ENCODE measurements around the gene METTL22.

Gene METTL22

GRCh38 chr16:8614435-8615029, 7.0 kb upstream of the METTL22 start:
- Mint-ChIP-seq H3K36me3 (ENCODE audit: low read depth) (no peaks in the 10 kb centered on the region), H3K4me1 (no peaks in the 10 kb centered on the region), H3K27me3 (ENCODE audit: low read depth) (peaks cover 13% of the 10 kb centered on the region), H3K4me3 (no peak overlapping the region), H3K9me3 (no peaks in the 10 kb centered on the region), H3K27ac (no peak overlapping the region)
- no peak for TF ChIP-seq CTCF (IDR thresholded peaks at IDR 0.05; ENCODE audit: unreplicated experiment in 3 of 3)

- Mint-ChIP-seq H3K4me3 (peak overlapping the region in 1 of 3 experiments; percentile 93), H3K9me3 (no peaks in the 10 kb centered on the region), H3K4me1 (peaks cover 12% of the 10 kb centered on the region), H3K27me3 (ENCODE audit: low read depth) (peaks cover 3% of the 10 kb centered on the region), H3K27ac (no peak overlapping the region), H3K36me3 (ENCODE audit: low read depth) (peaks cover 7% of the 10 kb centered on the region)
- no peak for TF ChIP-seq CTCF (IDR thresholded peaks at IDR 0.05; ENCODE audit: unreplicated experiment in 3 of 3)
Observed at GRCh38 chr16:8619671-8620370, 1.7 kb upstream of the METTL22 start.

- Mint-ChIP-seq H3K27ac (peak overlapping the region in 1 of 3 experiments; percentile 59), H3K27me3 (ENCODE audit: low read depth) (peaks cover 3% of the 10 kb centered on the region), H3K9me3 (no peaks in the 10 kb centered on the region), H3K36me3 (ENCODE audit: low read depth) (peaks cover 12% of the 10 kb centered on the region), H3K4me1 (peaks cover 12% of the 10 kb centered on the region), H3K4me3 (peak overlapping the region; percentile 93 to 98 (median 93))
- TF ChIP-seq CTCF (IDR thresholded peaks at IDR 0.05; ENCODE audit: unreplicated experiment in 3 of 3): no peak
Observed at GRCh38 chr16:8620535-8620934, 963 bp upstream of the METTL22 start.

- Mint-ChIP-seq H3K4me1 (peaks cover 12% of the 10 kb centered on the region), H3K27ac (peak overlapping the region in 2 of 3 experiments; percentile 94)
Observed at GRCh38 chr16:8621222-8621571, 301 bp upstream of the METTL22 start.

GRCh38 chr16:8622315-8622656, 788 bp downstream of the METTL22 start:
- Mint-ChIP-seq H3K36me3 (ENCODE audit: low read depth) (peaks cover 24% of the 10 kb centered on the region), H3K4me1 (peaks cover 17% of the 10 kb centered on the region), H3K4me3 (peak overlapping the region; percentile 93 to 98 (median 93)), H3K9me3 (no peaks in the 10 kb centered on the region), H3K27ac (peak overlapping the region; percentile 58 to 94 (median 94)), H3K27me3 (ENCODE audit: low read depth) (peaks cover 3% of the 10 kb centered on the region)
- no peak for TF ChIP-seq CTCF (IDR thresholded peaks at IDR 0.05; ENCODE audit: unreplicated experiment in 3 of 3)

More at GRCh38 chr16:8621222-8621571, 301 bp upstream of the METTL22 start:
- peaks cover 18% of the 10 kb centered on the region for H3K36me3 Mint-ChIP-seq (ENCODE audit: low read depth)
- no peak for TF ChIP-seq CTCF (IDR thresholded peaks at IDR 0.05; ENCODE audit: unreplicated experiment in 3 of 3)
- H3K27me3 Mint-ChIP-seq (ENCODE audit: low read depth): peaks cover 3% of the 10 kb centered on the region
- no peaks in the 10 kb centered on the region for H3K9me3 Mint-ChIP-seq
- H3K4me3 Mint-ChIP-seq: peak overlapping the region; percentile 93 to 98 (median 93)

- Mint-ChIP-seq H3K36me3 (ENCODE audit: low read depth) (peaks cover 36% of the 10 kb centered on the region), H3K27me3 (ENCODE audit: low read depth) (no peaks in the 10 kb centered on the region)
- TF ChIP-seq CTCF (IDR thresholded peaks at IDR 0.05; ENCODE audit: unreplicated experiment in 3 of 3): no peak
Observed at GRCh38 chr16:8623634-8624033, 2.1 kb downstream of the METTL22 start.

More at GRCh38 chr16:8623634-8624033, 2.1 kb downstream of the METTL22 start:
- Mint-ChIP-seq H3K9me3 (no peaks in the 10 kb centered on the region), H3K4me1 (peaks cover 20% of the 10 kb centered on the region), H3K4me3 (peak overlapping the region; percentile 56 to 79 (median 70)), H3K27ac (no peak overlapping the region)

Data from nephron (organoid).